RPMI8226 (cell line): ENCODE data around the gene MDM4.
A peak's percentile ranks its signal among the peaks of the same experiment; 100 is the strongest.

Source experiments
- DNase-seq: peaks from one replicate; pipeline ENCODE4 v3.0.0-alpha.2; 2015

MDM4 gene

DNA sequence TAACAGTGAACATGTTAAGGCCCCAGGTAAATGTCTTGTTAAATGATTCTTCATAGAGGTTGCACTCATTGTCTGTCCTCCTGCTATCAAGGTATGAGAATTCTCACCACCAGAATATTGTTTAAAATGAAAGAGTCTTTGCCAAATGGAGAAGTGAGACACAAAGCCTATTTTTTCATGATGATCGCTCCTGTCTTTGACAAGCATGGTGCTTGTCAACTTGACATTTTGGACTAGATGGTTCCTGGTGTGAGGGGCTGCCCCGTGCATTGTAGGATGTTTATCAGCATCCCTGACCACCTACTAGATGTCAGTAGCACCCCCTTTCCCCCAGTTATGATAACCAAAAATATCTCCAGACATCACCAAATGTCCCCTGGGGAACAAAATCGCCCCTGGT, 65.6 kb downstream of the MDM4 start:
- no peak for DNase-seq

DNA sequence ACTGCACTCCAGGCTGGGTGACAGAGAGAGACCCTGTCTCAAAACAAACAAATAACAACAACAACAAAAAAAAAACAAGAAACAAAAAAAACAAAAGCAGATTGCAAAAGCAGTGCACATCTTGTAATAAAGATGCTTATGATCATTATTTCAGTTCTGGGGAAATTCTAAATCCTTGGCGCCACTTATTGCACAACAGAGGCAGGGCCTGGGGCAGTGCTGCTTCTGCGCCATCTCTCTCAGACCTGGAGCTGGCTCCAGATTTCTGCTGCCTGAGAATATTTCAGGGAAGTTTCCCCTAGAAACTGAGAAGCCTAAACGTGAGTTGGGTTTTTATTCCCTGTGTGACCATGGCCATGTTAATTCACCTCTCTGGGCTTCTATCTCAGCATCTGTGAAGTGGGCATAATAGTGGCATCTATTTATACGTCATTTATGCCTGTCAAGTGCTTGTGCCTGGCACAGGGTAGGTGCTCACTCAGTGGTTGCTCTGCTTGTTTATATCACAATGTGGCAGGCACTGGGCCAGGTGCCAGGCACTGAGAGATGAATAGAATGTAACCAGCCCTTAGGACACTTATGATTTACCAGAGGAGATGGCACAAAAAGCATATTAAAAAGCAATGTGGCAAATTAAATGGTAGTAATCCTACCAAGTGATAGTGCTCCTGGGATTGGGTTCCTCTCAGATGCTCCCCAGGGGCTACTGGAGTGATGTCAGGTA, 67.9 kb downstream of the MDM4 start:
- DNase-seq, result peak; percentile 30

DNA sequence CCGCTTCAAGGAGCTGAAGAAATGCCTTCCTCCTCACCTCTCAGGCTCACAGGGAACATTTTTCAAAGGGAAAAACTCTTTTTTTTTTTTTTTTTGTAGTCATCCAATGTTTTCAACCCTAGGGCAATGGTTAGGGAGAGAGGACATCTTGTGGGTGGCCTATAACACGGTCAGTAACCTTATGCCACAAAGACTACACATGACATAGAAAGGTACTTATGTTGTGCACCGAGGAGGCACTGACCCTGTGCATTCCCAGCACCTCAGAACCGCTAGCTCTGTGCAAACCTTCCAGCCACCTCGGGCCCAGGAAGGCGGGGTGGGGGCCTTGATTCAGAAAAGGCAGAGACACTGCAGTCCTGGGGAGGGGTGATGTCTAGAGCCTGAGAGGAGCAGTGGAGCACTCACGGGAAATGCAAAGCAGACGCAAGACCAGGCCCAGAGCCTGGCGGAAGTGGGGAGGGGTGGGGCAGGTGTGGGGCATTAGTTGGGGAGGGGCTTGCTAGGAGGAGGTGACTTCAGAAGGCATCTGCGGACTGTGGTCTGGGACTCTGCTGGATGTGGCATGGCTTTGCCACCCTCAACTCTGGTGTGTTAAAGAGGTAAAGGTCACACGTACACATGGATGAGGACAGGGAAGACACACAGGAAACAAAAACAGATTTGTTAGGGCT, 68.6 kb downstream of the MDM4 start:
- DNase-seq, result no peak

DNA sequence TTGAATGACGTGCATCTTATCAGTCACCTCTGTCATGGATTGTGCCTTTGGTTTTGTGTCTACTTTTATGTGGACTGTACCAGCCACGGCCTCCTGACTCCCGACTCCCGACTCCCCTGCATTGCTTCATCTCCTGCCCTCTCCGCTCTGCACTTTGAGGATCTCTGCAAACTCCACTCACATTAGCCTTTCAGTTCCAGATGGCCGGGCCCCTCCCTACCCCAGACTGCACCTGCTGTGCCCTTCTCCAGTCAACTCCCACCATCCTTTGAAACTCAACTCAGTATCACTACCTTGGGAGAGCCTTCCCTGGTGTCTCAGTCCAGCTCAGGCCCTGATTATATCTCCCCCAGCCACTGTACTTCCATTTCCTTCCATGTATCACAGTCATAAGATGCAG, 71.4 kb downstream of the MDM4 start:
- DNase-seq, result no peak

DNA sequence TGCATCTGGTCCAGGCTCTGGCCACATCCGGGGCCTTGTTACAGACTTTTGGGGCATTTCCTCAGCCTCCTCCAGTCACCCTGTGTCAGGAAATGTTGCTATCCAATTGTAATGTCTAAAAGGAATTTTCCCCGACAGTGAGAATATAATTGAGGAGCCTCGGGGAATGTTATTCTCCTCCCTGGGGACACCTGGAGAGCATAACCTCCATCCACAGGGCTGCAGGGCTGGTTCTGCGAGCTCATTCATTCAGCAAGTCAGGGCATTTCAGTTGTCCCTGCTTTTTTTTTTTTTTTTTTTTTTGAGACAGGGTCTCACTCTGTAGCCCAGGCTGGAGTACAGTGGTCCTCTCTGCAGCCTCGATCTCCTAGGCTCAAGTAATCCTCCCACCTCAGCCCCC, 72.6 kb downstream of the MDM4 start:
- DNase-seq, result no peak

GRCh38 chr1:204589409-204590038, 73.3 kb downstream of the MDM4 start:
- DNase-seq, result no peak

- DNase-seq, result no peak
These were observed 75.4 kb downstream of the MDM4 start for GRCh38 chr1:204591473-204592090.

- DNase-seq, result no peak
These were observed 76.2 kb downstream of the MDM4 start for GRCh38 chr1:204592246-204592948.

- DNase-seq, result no peak
These were observed 82.2 kb downstream of the MDM4 start for GRCh38 chr1:204598319-204598969.

DNA sequence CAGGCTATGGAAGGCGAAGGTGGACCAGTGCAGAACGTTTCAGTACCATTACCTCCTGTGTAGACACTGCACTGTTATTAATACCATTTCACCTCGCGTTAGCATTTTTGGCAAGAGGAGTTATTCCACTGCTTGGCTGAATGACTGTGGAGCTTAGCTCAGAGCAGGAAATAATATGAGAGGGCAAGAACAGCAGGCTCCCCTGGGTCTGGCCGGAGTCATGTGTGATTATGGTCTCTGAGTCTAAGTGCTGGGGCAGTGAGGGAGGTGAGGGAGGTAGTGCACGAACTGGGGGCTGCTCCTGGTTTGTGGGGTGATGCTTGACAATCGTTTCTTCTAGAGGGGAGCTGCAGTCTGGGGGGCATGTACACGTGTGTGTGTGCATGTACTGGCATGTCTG, 82.9 kb downstream of the MDM4 start:
- DNase-seq, result no peak

GRCh38 chr1:204599596-204599995, 83.4 kb downstream of the MDM4 start:
- no peak for DNase-seq

- no peak for DNase-seq
These were observed 84.0 kb downstream of the MDM4 start for GRCh38 chr1:204600203-204600602.

GRCh38 chr1:204600968-204601367, 84.8 kb downstream of the MDM4 start:
- DNase-seq, result no peak

DNA sequence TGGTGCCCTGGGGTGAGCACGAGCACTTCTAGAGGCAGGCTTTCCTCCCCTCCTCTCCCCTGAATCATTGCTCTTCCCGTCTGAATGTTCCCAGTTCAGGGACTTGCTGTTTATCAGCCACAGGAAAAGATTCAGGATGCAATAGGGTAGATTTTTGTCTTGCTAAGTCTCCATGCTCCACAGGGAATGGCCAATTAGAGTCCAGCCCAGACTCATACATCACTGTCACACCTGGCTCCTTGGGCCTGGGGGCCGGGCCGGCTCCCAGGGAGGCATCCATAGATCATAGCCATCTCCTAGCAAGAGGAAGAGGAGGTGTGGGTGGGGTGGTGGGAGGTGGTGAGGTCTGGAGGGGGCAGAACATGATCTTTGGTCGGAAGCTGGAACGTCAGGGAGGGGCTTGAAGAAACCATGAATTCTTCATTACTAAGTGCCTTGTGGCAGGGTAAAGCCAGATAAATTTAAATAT, 85.9 kb downstream of the MDM4 start:
- DNase-seq, result no peak

- DNase-seq, result no peak
These were observed 86.8 kb downstream of the MDM4 start for GRCh38 chr1:204602871-204603542.

DNA sequence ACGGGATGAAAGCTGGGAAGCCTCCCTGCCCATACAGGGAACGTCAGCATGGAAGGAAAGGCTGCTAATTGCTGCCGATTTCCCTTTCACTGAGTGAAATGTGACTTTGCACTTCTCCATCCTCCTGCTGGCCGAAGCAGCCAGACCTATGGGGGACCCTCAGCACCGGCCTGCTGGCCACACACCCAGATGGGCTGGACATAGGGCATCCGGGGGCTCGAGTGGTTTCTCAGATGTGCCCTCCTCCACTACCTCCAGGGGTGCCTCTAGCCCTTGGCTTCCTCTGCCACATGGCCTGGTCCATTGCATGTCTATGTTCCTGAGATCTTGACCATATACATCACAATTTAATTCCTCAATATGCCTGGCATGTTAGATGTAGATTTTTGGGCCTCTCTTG, 89.6 kb downstream of the MDM4 start:
- no peak for DNase-seq
